ENCODE measurements around the gene PPP1R3D.

The PPP1R3D gene

GRCh38 chr20:59948212-59948611, 8.1 kb upstream of the PPP1R3D start:
- ATAC-seq (no peak), DNase-seq (no peak)

DNA sequence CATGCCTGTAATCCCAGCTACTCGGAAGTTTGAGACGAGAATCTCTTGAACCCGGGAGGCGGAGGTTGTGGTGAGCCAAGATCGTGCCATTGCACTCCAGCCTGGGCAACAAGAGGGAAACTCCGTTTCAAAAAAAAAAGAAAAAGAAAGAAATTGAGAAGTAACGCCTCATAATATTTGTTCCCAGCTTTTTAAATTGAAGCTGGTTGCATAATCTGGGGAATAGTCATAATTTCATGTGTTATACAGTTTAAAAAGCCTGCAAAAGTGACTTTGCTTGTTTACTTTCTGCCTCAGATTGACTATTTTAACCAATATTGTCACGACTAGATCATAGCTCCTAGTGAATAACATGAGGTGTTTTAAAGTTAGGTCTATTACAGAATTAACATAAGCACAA, 7.3 kb upstream of the PPP1R3D start:
- ATAC-seq (no peak), DNase-seq (no peak)

DNA sequence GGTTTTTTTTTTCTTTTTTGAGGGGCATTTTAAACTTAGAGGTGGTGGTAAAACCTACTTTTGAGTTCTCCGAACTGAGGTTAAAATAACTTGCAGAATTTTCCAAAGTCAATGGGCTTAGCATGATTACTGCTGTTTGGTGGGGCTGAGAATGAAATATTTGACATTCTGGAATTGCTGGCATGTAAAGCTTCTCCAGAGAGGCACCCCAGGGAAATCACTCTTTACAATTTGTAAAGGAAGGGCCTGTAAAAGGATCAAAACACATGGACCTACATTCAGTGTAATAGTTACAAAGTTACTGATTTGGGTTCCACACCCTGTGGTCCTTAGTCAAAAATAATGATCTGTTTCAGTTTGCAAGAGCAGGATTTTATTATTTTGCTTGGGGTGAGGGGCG, 5.6 kb upstream of the PPP1R3D start:
- DNase-seq: no peak
- no peak for ATAC-seq

DNA sequence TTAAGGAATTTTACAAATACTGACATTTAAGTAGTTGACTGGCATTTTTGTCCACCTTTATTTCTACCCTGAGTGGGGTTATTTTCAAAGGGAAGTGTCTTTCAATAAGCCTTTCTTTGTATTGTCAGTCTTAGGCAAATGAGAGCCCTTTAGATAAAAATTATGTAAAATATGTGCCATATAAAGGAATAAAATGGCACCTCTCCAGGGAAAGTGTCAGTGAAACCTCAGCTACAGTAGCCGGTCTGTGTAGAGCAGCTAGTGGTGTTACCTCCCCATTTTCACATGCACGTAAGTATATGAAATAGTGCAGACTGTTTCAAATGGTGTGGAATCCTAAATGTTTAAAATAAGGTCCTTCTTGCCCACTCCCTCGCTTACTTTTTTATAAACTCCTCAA, 5.1 kb upstream of the PPP1R3D start:
- DNase-seq (no peak), ATAC-seq (no peak)

- ATAC-seq (no peak), DNase-seq (no peak)
Observed at GRCh38 chr20:59944726-59945125, 4.6 kb upstream of the PPP1R3D start.

DNA sequence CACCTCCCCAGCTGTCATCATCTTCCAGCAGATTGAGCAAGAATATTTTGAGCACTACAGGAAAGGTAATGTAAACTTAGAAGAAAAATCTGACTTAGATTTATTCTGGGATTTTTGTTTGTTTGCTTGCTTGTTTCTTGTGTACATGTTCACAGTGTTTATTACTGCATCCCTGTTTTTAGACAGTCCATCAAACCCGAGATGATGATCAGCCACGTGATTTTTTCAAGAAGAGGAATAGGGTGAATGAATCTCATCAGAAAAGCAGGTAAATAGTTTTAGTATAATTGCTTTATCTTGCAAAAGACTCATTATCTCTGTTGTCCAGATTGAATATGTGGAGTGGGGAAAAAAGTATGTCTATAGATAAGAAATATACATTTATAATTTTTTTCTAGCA, 2.1 kb upstream of the PPP1R3D start:
- DNase-seq: no peak
- ATAC-seq: no peak

DNA sequence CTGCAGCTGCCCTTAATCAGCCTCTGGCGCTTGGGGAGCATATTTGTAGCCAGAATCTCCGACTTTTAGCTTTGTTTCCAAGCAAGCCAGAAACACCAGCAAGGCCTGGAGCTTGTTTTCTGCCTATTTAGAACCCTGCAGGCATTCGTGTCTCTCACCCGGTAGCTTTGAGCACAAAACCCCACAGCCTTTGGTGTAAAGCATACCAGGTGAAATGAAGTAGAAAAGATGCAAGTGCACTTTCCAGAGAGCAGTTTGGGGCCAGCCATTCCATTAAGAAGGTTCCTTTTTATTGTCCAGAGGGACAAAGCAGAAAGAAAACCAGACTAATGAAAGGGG, 820 bp upstream of the PPP1R3D start:
- DNase-seq (no peak), ATAC-seq (no peak)

- no peak for DNase-seq
- no peak for ATAC-seq
Observed at GRCh38 chr20:59939879-59940128, 301 bp downstream of the PPP1R3D start.

DNA sequence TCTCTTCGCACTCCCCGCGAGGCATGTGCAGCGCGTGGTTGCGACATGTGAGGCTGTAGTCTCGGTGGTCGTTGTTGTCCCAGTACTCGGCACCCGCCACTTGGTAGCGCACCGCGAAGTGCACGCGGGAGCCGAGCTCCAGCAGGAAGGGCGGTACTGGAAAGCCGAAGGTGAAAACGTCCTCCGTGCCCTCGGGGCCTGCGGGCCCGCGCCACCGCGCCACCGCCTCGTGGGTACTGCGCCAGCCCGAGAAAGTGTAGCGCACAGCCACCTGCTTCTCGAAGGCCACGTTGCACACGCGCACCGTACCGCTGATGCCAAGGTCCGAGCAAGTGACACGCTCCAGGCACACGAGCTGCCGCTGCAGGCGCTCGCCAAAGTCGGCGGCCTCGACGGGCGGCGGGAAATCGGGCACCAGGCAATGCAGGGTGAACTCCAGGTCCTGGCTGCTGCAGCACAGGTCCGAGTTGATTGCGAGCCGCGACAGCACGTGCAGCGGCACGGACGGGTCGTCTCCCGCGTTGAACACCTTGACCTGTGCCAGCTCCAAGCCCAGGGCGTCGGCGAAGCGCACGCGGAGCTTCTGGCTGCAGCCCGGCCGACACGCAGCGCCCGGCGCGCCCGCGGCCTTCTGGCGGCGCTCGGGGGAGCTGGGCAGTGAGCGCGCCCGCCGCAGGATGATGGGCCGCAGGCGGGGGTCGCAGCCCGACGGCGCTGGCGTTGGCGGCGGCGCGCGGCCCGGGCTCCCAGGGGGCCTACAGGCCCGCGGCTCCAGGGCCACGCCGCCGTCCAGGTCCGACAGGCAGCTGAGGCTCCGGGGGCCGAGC, 840 bp downstream of the PPP1R3D start:
- ATAC-seq (no peak), DNase-seq (no peak)

DNA sequence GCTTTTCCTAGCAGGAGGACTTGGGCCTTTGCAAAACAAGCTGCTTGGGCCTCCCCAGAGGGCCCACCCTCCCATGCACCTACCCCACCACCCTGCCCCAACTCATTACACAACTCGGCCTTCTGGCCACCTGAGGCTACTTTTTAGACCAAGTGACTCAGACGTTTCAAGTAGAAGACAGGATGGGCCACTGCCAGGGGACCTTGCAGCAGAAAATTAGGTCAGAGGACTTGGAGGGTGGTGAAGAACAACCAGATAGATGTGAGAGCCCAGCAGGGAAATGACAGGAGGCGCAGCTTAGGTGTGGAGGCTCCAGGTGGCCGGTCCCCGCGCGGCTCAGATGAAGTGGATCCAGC, 1.4 kb downstream of the PPP1R3D start:
- DNase-seq (no peak), ATAC-seq (no peak)

DNA sequence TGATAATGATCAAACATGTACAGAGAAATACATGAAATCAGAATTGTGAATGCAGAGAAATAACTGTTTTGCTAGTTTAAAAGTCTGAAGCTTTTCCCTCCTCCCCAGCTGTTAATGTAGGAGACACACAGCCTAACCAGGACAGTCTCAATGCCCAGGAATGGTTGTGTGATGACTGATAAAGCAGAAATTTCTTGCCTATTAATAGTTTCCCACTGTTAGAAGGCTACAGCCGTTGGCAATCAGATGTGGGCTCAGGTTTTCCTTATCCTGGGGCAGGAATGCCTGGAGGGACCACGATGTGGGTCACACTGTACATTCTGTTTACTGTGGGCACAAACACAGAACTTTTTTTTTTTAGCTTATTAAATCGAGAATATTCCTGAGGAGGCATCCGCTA, 1.9 kb downstream of the PPP1R3D start:
- DNase-seq: no peak
- ATAC-seq: no peak

DNA sequence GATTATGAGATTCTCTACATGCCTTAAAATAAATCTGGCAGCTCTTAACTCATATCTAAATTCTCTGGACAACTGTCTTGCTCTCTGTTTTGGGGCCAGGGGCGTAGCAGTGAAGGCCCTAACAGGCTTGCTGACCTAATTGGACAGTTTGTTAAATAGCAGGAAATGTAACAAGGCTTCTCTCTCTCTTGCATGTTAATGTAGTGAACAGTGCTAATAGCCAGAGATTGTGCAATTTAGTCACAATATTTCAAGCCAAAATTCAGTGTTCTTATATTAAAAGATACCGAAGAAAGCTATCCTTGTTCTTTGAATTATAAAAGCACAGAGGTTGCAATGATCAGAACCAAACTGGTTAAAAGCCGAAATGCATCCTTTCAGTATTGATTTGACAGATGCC, 3.0 kb downstream of the PPP1R3D start:
- no peak for DNase-seq
- ATAC-seq: no peak

DNA sequence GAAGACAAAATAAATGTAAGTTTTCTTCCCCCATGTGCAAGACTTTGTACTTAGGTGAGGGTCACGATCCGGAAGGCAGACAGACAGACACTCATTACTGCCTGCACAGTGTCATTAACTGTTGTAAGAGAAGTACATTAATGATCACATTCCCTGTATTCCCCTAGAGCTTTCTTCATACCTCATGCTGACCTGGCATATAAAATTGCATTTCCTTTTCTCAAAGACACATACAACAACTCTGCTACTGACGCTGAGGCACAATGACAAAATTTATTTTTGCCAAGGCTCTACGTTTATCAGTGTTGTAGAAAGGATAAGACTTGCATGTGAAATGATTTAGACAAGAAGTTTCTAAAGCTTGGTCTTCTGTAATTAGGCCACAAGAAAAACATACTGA, 3.7 kb downstream of the PPP1R3D start:
- no peak for DNase-seq
- ATAC-seq: no peak

DNA sequence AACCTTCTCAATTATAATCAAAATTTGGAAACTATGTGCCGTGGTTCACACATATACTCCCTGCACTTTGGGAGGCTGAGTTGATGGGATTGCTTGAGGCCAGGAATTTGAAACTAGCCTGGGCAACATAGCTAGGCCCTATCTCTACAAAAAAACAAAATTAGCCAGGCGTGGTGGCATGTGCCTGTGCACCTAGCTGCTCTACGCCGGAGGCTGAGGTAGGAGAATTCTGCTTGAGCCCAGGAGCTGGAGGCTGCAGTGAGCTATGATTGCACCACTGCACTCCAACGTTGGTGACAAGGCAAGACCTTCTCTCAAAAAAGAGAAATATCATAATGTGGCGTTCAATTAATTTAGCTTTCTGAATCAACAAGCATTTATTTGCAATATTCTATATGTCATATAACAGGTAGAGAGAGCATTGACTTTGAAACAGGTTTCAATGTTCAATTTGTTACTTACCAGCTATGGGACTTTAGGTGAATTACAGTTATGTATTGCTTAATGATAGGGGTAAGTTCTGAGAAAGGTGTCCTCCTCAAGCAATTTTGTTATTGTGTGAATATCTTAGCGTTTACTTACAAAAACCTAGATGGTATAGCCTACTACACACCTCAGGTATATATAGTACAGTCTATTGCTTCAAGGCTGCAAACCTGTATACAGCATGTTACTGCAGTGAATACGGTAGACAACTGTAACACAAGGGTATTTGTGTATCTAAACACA, 4.5 kb downstream of the PPP1R3D start:
- DNase-seq (no peak), ATAC-seq (no peak)

GRCh38 chr20:59933849-59934585, 6.1 kb downstream of the PPP1R3D start:
- DNase-seq (peak; percentile 85), ATAC-seq (peak; percentile 80)

DNA sequence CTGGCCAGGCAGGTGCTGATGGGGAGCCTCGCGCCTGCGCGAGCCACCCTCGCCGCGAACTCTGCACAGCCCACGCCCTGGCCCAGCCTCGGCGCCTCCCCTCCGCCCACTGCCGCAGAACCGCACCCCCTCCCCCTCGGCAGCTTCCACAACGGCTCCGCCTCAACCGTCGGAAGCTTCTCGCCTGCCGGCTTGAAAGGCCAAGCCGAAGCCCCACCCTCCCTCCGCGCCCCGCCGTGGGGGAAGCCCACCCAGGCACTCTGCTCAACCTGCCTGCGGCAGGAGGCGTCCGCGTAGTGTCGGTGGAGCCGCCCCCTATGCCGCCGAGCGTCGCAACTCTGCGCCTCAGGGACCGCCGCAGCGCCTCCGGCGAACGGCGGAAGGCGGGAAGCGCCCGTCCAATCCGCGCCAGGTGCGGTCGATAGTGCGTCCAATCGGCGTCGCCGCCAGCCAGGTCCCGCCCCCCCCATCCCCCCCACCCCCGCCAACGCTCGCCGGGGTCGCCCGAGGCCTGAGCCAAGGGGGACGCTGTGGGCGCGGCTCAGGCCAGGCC, 6.7 kb downstream of the PPP1R3D start, which contains the start of gene SYCP2:
Gene SYCP2 (minus strand): TSS at position 342 of the 553 bp plus-strand sequence. CDS start 11,224 bp downstream, outside the sequence.
- DNase-seq (peak; percentile 63), ATAC-seq (peak; percentile 71)

- ATAC-seq: no peak
Observed at GRCh38 chr20:59932616-59933295, 7.3 kb downstream of the PPP1R3D start.

DNA sequence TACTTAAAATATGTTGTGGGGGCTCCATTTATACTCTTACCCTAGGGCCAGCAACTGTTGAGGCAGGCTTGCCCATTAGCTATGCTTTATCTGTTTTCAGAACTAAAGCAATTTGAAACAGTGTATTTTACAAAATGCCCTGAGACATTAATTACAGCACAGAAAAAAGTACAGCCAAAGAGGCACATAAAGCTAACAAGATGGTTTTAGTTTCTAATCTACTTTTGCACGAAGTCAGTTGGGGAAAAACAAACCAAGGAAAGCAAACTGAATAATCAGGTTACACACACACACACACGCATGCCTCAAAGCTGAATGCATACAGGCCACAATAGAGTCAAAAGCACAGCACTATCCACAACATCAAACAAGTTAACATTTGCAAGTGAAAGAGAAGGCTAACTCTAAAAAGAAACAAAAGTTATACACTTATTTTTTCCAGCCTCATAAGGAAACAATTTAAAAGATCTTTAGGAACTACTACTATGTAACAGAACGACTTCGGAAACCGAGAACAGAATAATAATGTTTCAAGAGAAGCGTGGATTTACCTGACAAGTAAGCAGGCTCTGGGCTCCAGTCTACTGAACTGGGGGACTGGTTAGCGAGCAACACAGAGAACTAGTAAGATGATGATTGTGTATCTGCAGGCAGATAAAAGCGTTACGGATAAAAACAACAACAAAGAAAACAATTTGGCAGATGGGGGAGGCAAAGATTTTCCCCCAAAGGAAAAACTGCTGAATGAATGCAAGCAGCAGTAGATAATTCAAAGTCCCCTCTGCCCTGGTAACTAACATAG, 8.4 kb downstream of the PPP1R3D start:
- DNase-seq (no peak), ATAC-seq (no peak)

More at GRCh38 chr20:59932616-59933295, 7.3 kb downstream of the PPP1R3D start:
- no peak for DNase-seq

- DNase-seq (no peak), ATAC-seq (no peak)
Observed at GRCh38 chr20:59925899-59926298, 14.2 kb downstream of the PPP1R3D start.

DNA sequence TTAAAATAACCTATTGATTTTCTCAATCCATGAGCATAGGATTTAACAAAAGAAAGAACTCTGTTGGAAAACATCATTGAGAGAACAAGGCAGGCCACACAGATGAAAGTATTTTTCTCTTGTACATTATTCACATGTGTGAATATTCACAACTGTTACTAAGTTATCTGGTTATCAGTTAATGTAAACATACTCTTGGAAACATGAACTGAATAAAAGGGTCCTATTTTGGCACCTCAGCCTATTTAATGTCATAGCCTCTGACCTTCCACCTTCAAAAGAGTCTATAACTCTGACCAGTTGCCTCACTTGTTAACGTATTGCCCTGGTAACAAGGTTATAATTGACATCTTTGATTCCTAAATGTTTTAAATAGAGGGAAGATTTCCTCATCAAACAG, 14.7 kb downstream of the PPP1R3D start:
- no peak for DNase-seq
- no peak for ATAC-seq

GRCh38 chr20:59923514-59923913, 16.6 kb downstream of the PPP1R3D start:
- no peak for DNase-seq
- no peak for ATAC-seq

DNA sequence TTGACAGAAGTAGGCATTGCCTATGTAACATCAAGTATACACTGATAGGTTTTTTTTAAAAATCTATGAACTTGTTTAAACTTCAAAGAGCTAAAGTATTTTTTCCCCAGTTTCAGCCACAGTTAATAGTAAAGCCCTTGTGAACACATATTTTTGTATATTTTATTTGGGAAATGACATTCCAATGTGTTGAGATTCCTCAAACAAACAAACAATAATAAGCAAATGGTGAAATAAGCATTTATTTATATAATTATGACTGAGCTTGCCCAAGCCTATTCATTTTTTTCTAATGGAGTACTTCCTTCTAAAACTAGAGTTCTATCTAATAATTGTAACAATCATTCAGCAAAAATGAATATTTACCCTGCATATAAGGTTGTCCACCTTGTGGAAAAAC, 19.2 kb downstream of the PPP1R3D start:
- no peak for ATAC-seq
- no peak for DNase-seq

All from stimulated activated naive CD8-positive, alpha-beta T cell treated with anti-CD3 and anti-CD28 coated beads, Interleukin-15, Interleukin-2, amounts not matched to agents 100 U/mL and 50 U/mL, for 24 hours (primary cell).